Femur (tissue), 1 donor: ENCODE results near the gene DENND1A.
"Not testable (repeated sequence)": the region's sequence is repeated elsewhere in the genome, so short reads cannot be mapped to it uniquely, and the experiment has no call there.

ENCODE experiments used
- DNase-seq: peaks from one replicate; pipeline ENCODE4 v3.0.0-alpha.2; 2017

The DENND1A gene

DNA sequence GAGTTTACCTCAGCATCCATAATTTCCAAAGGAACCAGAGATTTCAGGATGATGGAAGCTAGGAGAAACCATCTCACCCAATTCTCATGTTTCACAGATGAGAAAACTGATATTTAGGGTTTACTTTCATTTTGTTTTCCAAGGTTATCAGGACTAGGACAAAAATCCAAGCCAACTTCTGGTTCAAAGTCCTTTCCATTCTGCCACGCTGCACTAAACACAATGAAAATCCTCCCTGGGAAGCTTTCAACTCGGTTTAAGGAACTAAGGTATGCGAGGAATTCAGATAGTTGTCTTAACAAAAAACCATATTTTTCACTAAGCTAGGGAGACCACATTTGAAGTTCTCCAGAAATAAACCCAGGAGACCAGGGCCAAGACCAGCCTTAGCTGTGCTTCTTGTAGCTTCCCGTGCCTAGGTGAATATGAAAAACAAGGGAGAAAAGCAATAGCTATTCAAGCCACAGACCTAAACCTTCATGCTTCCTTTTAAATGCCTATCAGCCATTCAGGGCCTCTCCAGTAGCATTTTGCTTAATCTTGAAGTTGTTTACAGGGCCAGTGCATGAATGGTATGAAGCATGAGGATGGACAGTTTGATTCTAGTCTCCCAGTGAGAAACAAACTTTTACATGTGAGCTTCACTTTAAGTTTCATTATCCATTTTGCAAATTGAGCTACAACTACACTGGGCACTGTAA is 167.9 kb downstream of the DENND1A start:
- DNase-seq, result no peak

DNA sequence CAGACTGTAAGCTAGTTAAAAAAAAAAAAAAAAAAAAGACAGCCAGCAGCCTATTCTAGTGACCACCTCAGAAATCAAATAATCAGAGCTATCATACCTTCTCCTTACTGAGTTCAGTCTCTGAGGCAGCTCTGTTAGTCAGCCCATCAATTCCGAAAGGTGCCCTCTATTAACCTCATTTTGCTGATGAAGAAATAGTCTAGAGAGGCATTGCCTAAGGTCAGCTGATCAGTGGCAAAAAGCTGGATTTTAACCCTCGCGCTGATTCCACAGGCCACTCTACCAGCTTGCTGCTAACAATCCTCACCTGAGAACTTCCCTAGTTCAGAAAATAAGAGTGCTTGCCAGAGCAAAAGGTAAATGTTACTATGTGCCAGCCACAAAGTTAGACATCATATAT is 172.0 kb downstream of the DENND1A start:
- no peak for DNase-seq

DNA sequence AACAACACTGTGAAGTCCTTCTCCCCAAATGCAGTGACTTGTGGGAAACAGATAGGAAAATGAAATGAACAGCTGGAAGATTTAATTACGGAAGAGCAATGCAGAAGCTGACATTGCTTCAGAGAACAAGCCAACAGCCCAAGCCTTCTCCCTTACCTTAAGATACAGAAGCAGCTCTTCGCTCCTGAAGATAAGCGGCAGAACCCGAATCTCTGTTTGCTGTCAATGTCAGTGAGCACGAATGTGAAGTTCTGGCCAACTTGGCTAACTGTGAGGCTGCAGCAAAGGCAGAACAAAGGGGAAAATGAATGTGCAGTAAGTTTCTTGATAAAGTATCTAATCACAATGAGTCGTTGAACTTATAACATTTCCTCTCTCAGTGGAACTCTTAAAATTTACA is 172.4 kb downstream of the DENND1A start:
- DNase-seq, result no peak

DNA sequence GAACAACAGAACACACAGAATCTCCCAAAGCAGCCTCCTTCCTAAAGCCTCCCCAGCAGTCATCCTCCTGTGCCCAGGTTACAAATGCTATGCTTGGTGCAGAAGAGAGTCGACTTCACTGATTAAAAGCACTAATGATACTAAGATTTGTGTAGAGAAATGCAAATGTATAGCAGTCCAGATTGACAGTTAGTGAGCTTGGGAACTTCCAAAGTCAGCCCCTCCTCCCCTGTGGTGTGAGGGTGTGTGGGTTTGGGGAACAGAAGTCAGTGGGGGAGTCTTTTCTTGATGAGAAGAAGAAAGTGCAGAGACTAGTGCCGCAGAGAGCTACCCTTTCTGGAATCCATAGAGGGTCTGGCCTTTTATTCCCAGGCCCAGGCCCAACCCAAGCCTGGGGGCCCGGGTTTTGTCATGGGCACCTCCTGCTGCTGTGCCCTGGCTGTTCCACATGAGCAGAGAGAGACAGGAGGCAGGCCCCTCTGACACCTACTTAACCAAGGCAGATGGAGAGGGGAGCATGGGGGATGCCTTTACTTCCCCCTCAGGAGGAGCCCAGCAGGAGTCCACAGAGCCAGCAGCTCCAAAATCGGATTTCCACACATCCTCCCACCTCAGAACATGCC is 173.3 kb downstream of the DENND1A start:
- no peak for DNase-seq

DNA sequence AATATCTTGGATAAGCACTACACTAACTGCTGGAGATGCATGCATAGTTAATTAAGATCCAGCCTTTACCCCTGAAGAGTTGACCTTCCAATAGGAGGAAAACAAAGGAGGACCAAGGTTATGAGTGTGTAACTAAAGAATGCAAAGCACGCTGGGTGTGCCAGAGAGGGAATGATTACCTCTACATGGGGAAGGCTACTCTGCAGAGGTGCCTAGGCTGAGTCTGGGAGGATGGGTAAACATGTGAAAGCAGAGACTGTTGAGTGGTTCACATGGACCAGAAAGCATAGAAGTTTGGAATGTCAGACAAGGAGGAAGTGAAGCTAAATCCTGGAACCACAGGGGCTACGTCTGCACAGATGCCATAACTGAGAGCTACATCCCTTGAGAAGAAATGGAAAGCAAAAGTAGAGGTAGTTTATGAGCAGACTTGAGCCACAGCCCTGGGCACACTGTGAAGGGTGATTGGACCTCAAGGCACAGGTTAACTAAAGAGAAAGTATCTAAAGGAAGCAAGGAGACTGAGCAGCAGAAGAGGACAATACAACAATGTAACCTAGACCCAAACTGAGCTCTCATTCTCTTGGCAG is 176.2 kb downstream of the DENND1A start:
- no peak for DNase-seq

DNA sequence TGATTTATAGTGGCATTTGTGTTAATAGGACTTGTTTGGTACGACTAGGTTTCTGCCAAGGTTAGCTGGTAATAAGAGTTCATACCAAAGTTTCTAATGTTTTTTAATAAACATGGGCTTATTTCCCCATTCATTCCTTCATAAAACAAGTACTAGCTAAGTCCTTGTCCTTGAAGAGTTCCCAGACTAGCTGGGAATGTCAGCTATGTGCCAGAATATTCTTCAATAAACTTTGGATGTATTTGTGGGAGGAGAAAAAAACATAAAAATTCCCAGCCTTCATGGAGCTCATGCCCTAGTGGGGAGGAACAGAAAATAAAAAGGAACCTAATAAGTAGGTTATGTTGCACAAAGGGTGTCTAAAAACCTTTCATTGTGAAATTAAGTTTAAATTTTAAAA is 176.9 kb downstream of the DENND1A start:
- DNase-seq, result no peak

DNA sequence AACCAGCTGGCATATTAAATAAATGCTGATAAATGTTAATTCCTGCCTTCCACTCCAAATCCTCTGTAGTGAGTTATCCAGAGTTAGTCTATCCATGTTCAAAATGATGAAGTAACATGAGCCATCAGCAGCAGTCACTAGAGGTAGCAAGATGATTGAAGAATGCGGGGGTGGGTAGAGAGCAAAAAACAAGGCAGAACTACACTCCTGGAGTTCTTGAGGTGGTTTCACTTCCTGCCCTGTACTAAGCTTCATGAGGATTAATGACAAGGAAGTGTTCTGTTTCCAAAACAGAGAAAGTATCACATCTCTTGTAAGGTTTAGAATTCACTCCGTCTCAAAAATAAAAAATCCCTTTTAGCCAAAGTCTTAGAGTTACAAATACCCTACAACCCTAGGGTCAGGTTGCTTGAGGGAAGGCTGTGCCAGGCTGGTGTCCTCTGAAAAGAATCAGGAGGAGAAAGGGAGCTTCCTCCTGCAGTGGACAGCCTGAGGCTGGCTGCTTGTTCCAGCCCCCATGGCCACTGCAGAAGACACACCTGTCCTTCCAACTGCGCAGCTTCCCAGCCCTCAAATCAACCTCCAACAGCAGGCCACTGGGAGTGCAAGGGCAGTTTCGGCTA is 180.2 kb downstream of the DENND1A start:
- DNase-seq, result no peak

DNA sequence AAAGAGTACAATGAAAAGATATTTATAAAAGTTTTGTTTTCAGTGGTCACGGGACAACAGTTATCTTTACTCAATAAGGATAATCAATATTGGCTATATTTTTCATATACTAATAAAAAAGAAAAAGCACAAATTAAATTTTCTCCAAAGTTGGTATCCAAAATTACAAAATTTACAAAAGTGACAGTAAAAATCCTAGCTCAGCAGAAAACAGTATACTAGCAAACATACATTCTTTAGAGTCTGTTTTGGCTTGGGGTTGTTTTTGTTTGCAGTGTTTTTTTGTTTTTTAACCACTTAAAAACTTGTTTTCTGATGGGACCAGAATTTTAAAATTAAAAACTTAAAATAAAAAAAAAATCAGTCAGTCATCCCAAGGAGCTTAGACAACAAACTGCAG is 183.2 kb downstream of the DENND1A start:
- DNase-seq, result no peak

DNA sequence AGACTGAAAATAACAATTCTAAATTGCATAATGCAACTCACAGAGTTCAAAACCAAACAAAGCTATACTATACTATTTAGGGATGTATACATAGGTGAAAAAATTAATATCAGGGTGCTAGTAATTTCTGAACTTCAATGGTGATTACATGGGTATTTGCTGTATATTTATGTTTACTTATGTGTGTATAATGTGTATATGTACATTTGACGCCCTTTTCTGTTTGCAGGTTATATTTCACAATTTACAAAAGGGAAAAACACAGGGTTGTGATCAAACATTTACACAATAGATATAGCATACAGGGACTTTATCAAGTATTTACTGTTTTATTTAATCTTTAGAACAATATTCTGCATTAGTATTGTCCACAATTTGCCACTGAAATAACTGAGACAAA is 184.0 kb downstream of the DENND1A start:
- DNase-seq, result no peak

DNA sequence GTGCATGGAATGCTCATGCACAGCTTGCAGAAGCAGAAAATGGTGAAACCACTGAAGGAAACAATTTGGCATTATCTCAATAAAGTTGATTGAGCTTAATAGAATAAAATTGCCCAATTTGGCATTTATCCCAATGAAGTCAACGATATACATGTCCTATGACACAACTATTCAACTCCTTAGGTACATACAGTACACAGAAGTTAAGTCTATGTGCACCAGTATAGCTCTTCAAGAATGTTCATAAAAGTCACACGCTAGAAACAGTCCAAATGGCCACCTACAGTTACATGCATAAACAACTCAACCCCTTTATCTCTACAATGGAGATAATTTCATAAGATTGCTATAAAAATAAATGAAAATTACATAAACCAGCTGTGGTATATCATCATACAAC is 184.5 kb downstream of the DENND1A start:
- DNase-seq, result no peak

DNA sequence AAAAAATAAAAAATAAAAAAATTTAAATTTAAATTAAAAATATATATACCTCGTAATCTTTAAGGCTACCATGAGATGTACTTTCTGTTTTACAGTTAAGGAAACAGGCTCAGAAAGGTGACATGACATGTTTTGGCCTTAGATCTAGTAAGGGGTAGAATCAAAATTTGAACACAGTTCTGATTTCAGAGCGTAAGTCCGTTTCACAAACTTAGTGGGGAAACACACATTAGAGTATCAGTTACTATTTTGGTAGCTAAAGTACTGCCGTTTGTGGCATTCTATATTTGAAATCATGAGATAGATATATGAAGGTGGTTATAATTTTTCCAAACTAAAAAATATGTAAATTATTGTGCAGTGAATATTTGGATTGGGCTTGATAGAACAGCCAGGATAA is 186.2 kb downstream of the DENND1A start:
- DNase-seq, result no peak

DNA sequence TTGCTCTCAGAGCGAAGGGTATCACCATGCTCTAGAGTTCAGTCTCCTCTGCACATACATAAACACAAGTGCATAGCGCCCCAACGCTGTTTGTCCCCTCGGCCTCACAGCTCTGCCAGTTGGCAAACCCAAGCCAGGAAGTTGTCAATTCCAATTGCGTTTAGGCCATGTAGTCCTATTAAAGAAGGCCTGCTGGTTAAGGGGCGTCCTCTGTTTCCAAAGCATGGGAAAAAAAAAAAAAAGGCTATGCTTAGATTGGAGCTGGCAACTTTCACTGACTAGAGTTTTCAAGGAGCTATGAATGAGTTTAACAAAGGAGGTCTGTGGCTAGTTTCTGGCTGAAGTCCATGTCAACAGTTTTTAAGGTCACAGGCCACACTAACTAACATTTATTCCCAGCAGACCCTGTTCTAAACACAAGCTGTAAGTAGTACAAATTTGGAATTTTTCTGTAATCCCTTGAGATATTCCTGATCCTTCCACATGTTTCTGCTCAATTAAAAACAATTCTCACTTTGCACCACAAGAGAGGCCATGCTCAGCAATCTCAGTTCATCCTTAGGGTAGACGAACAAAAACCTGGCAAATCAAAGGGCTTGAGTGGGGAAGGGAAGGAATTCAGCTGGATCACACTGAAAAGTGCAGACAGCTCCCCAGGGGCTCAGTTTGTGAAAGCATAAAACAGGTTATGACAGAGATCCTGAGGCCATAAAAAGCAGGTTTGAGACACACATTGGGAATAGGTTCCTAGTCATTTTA is 187.7 kb downstream of the DENND1A start:
- DNase-seq, result peak; percentile 70

DNA sequence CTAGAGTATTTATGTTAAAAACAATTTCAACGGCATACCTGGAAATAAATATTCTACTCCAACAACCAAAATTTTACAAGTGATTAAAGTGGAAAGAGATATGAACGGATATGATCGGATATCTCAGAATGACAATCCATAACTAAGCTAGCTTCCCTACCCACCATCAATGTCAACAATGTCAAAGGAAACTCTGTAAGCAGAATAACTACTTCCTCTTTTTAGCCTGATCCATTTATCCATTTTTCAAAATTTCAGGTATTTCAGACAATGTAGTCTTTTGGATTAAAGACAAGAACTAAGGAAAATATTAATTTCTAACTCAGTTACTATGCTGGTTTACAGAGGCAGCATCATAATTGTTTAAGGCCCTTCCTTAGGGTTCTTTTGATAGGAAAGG is 188.7 kb downstream of the DENND1A start:
- no peak for DNase-seq

DNA sequence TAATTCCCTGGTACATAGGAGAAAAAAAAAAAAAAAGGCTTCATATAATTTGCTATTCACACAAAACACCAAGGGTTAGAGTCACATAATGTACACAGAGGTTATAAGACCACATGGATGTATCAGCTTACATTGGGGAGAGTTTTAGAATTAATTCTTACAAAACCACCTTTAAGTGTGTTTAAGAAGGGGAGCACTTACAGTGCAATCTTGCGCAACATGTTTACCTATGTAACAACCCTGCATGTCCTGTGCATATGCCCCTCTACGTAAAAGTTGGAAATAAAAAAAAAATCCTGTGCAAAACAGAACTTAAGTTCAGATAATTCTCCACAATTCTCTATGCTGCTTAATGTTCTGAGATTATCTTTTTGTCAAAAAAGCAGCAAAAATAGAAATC is 190.0 kb downstream of the DENND1A start:
- DNase-seq, result no peak

DNA sequence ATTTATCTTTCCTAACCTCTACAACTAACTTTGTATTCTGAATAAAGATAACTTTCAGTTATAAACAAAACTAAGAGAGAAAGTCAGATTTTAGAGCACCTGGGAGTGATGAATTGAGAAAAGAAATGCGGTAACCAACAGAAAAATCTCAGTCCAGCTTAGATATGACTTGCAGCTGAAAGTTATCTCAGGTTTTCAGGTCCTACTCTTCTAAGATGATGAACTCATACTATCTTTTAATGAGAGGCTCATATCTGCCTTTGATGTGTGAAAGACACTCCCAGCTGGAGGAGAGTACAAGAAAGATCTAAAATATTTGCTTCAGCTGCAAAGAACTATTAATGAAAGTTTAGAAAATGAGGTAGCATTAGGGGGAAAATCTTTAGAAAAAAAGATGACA is 190.5 kb downstream of the DENND1A start:
- no peak for DNase-seq

DNA sequence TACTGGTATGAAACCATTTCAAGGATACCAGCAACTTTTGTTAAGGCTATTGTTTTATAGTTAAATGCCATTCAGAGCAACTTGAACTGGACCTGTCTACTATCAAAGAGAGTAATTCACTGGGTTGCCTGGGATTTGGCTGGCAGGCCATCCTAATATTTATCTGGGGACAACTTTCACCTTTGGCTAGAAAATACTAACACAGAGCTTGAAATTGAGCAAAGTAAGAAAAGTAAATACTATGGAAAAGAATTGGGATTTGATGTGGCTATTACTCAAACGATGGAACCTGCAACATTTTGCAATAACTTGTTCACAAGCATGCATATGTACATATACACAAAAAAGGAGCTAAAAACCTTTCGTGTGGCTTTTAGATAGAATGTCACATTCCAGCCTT is 191.3 kb downstream of the DENND1A start:
- DNase-seq, result no peak

DNA sequence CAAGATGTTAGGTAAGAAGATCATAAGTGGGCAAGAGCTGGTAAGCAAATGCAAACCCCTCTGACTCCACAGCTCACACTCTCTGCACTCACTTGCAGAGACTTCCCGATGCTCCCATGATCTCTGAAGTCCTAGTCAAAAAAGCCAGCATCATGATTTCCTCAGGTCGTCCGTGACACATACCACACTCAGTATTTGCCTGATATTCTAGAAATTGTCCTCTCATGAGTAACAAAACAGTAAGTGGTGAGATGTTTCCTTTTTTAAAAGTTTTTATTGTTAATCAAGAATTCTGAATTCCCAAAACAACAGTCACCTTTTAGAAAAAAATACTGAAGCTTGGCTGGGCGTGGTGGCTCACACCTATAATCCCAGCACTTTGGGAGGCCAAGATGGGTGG is 194.6 kb downstream of the DENND1A start:
- DNase-seq, result no peak

DNA sequence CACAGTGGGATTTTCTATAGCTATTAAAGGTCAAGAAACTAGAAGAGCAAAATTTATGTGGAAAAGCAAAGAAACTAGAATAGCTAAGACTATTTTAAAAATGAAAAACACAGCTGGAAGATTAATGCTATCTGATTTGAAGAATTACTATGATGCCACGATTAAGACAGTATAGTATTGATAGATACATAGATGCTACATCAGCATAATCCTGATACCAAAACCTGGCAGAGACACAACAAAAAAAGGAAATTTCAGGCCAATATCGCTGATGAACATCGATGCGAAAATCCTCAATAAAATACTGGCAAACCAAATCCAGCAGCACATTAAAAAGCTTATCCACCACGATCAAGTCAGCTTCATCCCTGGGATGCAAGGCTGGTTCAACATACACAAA is 201.4 kb downstream of the DENND1A start:
- DNase-seq, result not testable (repeated sequence)

DNA sequence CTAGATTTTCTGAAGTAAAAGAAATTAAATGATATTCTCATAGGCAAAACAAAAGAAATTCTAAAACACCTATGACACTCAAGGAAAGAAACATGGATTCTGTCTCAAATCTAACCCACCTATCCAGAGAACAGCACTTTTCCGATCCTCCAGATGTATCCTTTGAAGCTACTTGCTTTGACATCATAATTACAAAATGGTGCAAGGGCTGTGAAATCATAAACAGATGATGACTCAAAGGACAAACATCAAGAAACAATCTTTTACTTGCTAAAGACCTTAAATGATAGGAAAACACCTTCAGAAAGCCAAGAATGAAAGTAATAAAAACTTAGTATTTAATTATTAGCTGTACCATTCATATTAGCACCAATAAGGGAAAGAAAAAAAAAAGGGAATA is 202.6 kb downstream of the DENND1A start:
- DNase-seq, result no peak

DNA sequence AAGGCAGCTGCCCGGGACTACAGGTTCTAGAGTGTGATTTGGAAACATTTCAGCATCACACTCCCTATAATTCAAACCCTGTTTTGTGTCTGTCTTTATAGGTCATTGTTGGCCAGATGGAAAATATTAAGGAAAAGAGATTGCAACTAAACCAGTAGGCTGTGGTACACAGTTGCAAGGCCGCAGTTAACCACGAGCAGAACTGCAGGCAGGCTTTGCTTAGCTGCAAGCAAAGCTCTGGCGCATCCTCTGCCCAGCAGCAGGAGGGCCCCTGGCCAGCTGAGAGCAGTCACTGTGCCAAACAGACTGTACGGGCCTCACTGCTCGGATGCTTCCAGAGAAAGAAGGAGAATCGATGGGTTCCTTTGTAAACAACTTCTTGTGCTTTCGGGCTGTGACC is 204.5 kb downstream of the DENND1A start:
- DNase-seq, result peak; percentile 60

DNA sequence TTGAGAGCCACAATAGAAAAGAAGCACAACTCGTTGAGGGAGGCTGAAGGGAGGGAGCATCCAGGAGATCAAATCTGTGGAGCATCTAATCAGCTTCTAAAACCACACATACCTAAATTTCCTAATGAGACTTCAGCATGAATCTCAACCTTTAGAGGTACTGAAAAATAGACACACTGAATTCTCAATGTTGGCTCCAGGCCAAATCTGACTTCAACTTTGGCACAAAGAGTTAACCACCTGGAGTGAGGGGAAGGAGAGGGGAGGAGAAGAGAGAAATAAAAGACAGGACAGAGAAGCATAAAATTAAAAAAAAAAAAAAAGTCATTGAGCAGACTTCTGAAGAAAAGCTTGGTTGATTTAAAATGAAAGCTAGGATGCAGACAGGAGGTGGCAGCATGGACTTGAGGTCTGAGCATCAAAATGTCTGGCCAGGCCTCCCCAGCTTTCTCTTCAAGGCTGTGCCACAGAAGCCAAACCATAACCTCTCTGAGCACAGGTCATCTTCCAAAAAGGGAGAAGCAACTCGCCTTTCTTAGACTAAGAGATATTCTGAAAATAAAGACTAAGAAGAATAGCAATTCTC is 205.6 kb downstream of the DENND1A start:
- no peak for DNase-seq

DNA sequence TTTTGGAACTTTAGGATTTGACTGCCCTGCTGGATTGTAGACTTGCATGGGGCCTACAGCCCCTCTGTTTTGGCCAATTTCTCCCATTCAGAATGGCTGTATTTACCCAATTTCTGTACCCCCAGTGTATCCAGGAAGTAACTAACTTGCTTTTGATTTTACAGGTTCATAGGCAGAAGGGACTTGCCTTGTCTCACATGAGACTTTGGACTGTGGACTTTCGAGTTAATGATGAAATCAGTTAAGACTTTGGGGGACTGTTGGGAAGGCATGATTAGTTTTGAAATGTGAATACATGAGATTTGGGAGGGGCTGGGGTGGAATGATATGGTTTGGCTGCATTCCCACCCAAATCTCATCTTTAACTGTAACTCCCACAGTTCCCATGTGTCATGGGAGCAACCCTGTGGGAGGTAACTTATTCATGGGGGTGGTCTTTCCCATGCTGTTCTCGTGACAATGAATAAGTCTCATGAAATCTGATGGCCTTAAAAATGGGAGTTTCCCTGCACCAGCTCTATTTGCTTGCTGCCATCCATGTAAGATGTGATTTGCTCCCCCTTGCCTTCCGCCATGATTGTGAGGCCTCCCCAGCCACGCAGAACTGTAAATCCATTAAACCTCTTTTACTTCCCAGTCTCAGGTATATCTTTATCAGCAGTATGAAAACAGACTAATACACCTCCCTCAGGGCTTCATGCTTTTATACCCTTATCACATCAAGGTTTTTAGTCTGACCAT is 206.6 kb downstream of the DENND1A start:
- no peak for DNase-seq
